ENCODE results near the gene FUT2. TPM values are rescaled to one million over a fixed set of nuclear protein-coding genes. Genes with fewer than 3 reads are reported as not detected.

The FUT2 gene
- total and polyA plus RNA-seq, 2 of the 13 experiments (the other 11 are each of a cell fraction or from before 2014, with no cell fraction given): 0.07 TPM; not detected in 1

DNA sequence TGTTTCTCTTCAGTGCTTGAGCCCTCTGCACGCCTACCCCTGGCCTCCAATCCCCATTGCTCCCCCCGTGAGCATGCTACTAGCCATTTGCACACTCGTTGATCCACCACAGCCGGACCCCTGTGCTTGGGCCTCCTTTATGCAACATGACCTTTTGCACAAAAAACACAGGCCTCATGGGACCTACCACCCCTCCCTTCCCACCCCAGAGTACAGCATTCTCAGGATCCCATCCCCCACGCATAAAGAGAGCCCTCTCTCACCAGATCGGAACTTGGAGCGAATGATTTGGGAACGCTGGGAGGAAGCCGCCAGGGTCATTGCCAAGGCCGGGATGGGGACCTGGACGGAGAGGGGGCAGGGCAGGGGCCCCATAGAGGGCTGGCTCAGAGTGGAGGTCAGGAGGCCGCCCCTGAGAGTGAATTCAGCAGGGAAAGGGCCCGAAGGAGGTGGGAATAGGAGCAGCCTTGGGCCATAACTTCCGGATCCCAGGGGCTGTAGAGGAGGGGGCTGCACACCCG, 23.0 kb downstream of the FUT2 start (continued):
- TF ChIP-seq, protein P1, sequence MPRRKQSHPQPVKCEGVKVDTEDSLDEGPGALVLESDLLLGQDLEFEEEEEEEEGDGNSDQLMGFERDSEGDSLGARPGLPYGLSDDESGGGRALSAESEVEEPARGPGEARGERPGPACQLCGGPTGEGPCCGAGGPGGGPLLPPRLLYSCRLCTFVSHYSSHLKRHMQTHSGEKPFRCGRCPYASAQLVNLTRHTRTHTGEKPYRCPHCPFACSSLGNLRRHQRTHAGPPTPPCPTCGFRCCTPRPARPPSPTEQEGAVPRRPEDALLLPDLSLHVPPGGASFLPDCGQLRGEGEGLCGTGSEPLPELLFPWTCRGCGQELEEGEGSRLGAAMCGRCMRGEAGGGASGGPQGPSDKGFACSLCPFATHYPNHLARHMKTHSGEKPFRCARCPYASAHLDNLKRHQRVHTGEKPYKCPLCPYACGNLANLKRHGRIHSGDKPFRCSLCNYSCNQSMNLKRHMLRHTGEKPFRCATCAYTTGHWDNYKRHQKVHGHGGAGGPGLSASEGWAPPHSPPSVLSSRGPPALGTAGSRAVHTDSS (CRISPR knock-in tag; conservative IDR thresholded peaks at IDR 0.05): no peak
- TF ChIP-seq, protein P2, sequence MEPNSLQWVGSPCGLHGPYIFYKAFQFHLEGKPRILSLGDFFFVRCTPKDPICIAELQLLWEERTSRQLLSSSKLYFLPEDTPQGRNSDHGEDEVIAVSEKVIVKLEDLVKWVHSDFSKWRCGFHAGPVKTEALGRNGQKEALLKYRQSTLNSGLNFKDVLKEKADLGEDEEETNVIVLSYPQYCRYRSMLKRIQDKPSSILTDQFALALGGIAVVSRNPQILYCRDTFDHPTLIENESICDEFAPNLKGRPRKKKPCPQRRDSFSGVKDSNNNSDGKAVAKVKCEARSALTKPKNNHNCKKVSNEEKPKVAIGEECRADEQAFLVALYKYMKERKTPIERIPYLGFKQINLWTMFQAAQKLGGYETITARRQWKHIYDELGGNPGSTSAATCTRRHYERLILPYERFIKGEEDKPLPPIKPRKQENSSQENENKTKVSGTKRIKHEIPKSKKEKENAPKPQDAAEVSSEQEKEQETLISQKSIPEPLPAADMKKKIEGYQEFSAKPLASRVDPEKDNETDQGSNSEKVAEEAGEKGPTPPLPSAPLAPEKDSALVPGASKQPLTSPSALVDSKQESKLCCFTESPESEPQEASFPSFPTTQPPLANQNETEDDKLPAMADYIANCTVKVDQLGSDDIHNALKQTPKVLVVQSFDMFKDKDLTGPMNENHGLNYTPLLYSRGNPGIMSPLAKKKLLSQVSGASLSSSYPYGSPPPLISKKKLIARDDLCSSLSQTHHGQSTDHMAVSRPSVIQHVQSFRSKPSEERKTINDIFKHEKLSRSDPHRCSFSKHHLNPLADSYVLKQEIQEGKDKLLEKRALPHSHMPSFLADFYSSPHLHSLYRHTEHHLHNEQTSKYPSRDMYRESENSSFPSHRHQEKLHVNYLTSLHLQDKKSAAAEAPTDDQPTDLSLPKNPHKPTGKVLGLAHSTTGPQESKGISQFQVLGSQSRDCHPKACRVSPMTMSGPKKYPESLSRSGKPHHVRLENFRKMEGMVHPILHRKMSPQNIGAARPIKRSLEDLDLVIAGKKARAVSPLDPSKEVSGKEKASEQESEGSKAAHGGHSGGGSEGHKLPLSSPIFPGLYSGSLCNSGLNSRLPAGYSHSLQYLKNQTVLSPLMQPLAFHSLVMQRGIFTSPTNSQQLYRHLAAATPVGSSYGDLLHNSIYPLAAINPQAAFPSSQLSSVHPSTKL (CRISPR knock-in tag; IDR thresholded peaks at IDR 0.05): peak; percentile 76
- TF ChIP-seq ZNF737 (CRISPR knock-in tag; IDR thresholded peaks at IDR 0.05; ENCODE audit: borderline replicate concordance) (no peak), ZBTB7B (CRISPR knock-in tag; IDR thresholded peaks at IDR 0.05) (peak; percentile 88), MYC (CRISPR knock-in tag; IDR thresholded peaks at IDR 0.05; ENCODE audit: borderline replicate concordance) (peak; percentile 75; the same call in 1 of the 2 replicates), ZNF740 (CRISPR knock-in tag; IDR thresholded peaks at IDR 0.05) (no peak), PAF1 (CRISPR knock-in tag; IDR thresholded peaks at IDR 0.05) (no peak), HNF4G (IDR thresholded peaks at IDR 0.05; ENCODE audit: borderline replicate concordance, low read depth, low read length) (peak; percentile 38; the same call in 1 of the 2 replicates), HNF4G (CRISPR knock-in tag; IDR thresholded peaks at IDR 0.05; ENCODE audit: borderline replicate concordance, low read depth) (no peak), ESRRA (CRISPR knock-in tag; IDR thresholded peaks at IDR 0.05; ENCODE audit: low read depth) (peak; percentile 34; the same call in 1 of the 2 replicates), MLLT10 (CRISPR knock-in tag; IDR thresholded peaks at IDR 0.05) (no peak), ZZZ3 (CRISPR knock-in tag; IDR thresholded peaks at IDR 0.05; ENCODE audit: borderline replicate concordance) (no peak), DMAP1 (CRISPR knock-in tag; IDR thresholded peaks at IDR 0.05) (peak; percentile 45; the same call in 1 of the 2 replicates), SPEN (CRISPR knock-in tag; IDR thresholded peaks at IDR 0.05; ENCODE audit: low read depth) (peak; percentile 42), ZNF274 (CRISPR knock-in tag; IDR thresholded peaks at IDR 0.05) (peak; percentile 65; the same call in 1 of the 2 replicates), MEIS2 (CRISPR knock-in tag; IDR thresholded peaks at IDR 0.05) (no peak), GTF2F1 (IDR thresholded peaks at IDR 0.05; ENCODE audit: low read length) (no peak), JUN (CRISPR knock-in tag; IDR thresholded peaks at IDR 0.05) (peak; percentile 78; the same call in 1 of the 2 replicates), ZNF547 (CRISPR knock-in tag; IDR thresholded peaks at IDR 0.05) (0 out of 2 replicates have a peak, but pooled peaks have one; percentile 30), GATAD2A (CRISPR knock-in tag; IDR thresholded peaks at IDR 0.05) (peak; percentile 49), ZNF446 (CRISPR knock-in tag; IDR thresholded peaks at IDR 0.05) (no peak), ZNF234 (CRISPR knock-in tag; conservative IDR thresholded peaks at IDR 0.05) (no peak)
- TF ChIP-seq, protein P3, sequence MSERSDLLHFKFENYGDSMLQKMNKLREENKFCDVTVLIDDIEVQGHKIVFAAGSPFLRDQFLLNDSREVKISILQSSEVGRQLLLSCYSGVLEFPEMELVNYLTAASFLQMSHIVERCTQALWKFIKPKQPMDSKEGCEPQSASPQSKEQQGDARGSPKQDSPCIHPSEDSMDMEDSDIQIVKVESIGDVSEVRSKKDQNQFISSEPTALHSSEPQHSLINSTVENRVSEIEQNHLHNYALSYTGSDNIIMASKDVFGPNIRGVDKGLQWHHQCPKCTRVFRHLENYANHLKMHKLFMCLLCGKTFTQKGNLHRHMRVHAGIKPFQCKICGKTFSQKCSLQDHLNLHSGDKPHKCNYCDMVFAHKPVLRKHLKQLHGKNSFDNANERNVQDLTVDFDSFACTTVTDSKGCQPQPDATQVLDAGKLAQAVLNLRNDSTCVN (CRISPR knock-in tag; IDR thresholded peaks at IDR 0.05; ENCODE audit: borderline replicate concordance): no peak
- TF ChIP-seq, protein P4, sequence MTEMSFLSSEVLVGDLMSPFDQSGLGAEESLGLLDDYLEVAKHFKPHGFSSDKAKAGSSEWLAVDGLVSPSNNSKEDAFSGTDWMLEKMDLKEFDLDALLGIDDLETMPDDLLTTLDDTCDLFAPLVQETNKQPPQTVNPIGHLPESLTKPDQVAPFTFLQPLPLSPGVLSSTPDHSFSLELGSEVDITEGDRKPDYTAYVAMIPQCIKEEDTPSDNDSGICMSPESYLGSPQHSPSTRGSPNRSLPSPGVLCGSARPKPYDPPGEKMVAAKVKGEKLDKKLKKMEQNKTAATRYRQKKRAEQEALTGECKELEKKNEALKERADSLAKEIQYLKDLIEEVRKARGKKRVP (CRISPR knock-in tag; IDR thresholded peaks at IDR 0.05): peak in 1 of 2 experiments; percentile 56; a peak in 1 of 4 replicates
